ENCODE results near the gene EHF. TPM values are rescaled to one million over a fixed set of nuclear protein-coding genes. Genes with fewer than 3 reads are reported as not detected.

Gene EHF
- total and polyA plus RNA-seq, 9 of the 15 experiments (the other 6 are each of a cell fraction or from before 2014, with no cell fraction given), result 0.04 to 0.54 (median 0.37) TPM

DNA sequence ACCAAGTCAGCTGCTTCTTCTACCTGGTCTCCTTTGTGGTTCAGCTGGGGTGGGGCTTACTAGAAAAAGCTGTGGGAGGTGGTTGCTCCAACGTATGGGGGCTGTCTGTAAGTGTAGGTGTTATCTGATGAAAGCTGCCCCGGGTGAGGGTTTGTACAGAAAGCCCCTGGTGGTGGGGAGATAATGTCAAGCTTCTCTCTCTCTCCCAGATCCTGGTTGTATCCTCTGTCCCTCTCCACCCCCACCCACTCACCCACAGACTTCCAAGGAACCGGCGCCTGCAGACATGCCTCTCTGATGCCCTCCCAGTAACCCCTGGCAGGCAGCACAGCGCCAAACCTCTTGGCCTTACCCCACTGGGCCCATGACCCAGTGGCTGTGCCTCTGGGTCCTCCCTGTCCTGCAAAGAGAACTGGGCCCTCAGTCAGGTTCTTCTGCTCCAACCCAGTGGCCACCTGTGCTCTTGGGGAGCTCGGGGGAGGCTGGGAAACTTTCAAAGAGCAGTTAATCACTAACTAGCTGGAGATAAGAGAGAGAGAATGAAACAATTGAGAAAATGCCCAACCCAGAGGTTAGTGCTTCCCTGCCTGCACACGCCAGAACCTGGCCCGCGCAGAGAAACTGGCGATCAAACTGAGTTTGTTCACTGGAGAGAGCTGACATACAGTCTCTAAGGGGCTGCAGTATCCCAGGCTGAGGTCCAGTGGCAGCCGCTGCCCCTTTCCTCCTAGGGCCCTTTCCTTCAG is 20.4 kb upstream of the EHF start (continued):
- TF ChIP-seq JUND (IDR thresholded peaks at IDR 0.05; ENCODE audit: borderline replicate concordance, low read depth, low read length), result peak; percentile 64
- peak; percentile 11; the same call in 1 of the 3 replicates for TF ChIP-seq JUND (tag; IDR thresholded peaks at IDR 0.05; ENCODE audit: borderline replicate concordance, low read depth, low read length)
- TF ChIP-seq ZNF224 (CRISPR knock-in tag; IDR thresholded peaks at IDR 0.05), result no peak
- peak; percentile 49 for TF ChIP-seq TAF9B (IDR thresholded peaks at IDR 0.05; ENCODE audit: partially characterized antibody)
- TF ChIP-seq GABPB2 (CRISPR knock-in tag; conservative IDR thresholded peaks at IDR 0.05), result no peak
- TF ChIP-seq, protein P1, sequence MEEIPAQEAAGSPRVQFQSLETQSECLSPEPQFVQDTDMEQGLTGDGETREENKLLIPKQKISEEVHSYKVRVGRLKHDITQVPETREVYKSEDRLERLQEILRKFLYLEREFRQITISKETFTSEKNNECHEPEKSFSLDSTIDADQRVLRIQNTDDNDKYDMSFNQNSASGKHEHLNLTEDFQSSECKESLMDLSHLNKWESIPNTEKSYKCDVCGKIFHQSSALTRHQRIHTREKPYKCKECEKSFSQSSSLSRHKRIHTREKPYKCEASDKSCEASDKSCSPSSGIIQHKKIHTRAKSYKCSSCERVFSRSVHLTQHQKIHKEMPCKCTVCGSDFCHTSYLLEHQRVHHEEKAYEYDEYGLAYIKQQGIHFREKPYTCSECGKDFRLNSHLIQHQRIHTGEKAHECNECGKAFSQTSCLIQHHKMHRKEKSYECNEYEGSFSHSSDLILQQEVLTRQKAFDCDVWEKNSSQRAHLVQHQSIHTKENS (CRISPR knock-in tag; IDR thresholded peaks at IDR 0.05), result no peak
- TF ChIP-seq, protein P2, sequence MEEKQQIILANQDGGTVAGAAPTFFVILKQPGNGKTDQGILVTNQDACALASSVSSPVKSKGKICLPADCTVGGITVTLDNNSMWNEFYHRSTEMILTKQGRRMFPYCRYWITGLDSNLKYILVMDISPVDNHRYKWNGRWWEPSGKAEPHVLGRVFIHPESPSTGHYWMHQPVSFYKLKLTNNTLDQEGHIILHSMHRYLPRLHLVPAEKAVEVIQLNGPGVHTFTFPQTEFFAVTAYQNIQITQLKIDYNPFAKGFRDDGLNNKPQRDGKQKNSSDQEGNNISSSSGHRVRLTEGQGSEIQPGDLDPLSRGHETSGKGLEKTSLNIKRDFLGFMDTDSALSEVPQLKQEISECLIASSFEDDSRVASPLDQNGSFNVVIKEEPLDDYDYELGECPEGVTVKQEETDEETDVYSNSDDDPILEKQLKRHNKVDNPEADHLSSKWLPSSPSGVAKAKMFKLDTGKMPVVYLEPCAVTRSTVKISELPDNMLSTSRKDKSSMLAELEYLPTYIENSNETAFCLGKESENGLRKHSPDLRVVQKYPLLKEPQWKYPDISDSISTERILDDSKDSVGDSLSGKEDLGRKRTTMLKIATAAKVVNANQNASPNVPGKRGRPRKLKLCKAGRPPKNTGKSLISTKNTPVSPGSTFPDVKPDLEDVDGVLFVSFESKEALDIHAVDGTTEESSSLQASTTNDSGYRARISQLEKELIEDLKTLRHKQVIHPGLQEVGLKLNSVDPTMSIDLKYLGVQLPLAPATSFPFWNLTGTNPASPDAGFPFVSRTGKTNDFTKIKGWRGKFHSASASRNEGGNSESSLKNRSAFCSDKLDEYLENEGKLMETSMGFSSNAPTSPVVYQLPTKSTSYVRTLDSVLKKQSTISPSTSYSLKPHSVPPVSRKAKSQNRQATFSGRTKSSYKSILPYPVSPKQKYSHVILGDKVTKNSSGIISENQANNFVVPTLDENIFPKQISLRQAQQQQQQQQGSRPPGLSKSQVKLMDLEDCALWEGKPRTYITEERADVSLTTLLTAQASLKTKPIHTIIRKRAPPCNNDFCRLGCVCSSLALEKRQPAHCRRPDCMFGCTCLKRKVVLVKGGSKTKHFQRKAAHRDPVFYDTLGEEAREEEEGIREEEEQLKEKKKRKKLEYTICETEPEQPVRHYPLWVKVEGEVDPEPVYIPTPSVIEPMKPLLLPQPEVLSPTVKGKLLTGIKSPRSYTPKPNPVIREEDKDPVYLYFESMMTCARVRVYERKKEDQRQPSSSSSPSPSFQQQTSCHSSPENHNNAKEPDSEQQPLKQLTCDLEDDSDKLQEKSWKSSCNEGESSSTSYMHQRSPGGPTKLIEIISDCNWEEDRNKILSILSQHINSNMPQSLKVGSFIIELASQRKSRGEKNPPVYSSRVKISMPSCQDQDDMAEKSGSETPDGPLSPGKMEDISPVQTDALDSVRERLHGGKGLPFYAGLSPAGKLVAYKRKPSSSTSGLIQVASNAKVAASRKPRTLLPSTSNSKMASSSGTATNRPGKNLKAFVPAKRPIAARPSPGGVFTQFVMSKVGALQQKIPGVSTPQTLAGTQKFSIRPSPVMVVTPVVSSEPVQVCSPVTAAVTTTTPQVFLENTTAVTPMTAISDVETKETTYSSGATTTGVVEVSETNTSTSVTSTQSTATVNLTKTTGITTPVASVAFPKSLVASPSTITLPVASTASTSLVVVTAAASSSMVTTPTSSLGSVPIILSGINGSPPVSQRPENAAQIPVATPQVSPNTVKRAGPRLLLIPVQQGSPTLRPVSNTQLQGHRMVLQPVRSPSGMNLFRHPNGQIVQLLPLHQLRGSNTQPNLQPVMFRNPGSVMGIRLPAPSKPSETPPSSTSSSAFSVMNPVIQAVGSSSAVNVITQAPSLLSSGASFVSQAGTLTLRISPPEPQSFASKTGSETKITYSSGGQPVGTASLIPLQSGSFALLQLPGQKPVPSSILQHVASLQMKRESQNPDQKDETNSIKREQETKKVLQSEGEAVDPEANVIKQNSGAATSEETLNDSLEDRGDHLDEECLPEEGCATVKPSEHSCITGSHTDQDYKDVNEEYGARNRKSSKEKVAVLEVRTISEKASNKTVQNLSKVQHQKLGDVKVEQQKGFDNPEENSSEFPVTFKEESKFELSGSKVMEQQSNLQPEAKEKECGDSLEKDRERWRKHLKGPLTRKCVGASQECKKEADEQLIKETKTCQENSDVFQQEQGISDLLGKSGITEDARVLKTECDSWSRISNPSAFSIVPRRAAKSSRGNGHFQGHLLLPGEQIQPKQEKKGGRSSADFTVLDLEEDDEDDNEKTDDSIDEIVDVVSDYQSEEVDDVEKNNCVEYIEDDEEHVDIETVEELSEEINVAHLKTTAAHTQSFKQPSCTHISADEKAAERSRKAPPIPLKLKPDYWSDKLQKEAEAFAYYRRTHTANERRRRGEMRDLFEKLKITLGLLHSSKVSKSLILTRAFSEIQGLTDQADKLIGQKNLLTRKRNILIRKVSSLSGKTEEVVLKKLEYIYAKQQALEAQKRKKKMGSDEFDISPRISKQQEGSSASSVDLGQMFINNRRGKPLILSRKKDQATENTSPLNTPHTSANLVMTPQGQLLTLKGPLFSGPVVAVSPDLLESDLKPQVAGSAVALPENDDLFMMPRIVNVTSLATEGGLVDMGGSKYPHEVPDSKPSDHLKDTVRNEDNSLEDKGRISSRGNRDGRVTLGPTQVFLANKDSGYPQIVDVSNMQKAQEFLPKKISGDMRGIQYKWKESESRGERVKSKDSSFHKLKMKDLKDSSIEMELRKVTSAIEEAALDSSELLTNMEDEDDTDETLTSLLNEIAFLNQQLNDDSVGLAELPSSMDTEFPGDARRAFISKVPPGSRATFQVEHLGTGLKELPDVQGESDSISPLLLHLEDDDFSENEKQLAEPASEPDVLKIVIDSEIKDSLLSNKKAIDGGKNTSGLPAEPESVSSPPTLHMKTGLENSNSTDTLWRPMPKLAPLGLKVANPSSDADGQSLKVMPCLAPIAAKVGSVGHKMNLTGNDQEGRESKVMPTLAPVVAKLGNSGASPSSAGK (IDR thresholded peaks at IDR 0.05), result no peak
- TF ChIP-seq, protein P3, sequence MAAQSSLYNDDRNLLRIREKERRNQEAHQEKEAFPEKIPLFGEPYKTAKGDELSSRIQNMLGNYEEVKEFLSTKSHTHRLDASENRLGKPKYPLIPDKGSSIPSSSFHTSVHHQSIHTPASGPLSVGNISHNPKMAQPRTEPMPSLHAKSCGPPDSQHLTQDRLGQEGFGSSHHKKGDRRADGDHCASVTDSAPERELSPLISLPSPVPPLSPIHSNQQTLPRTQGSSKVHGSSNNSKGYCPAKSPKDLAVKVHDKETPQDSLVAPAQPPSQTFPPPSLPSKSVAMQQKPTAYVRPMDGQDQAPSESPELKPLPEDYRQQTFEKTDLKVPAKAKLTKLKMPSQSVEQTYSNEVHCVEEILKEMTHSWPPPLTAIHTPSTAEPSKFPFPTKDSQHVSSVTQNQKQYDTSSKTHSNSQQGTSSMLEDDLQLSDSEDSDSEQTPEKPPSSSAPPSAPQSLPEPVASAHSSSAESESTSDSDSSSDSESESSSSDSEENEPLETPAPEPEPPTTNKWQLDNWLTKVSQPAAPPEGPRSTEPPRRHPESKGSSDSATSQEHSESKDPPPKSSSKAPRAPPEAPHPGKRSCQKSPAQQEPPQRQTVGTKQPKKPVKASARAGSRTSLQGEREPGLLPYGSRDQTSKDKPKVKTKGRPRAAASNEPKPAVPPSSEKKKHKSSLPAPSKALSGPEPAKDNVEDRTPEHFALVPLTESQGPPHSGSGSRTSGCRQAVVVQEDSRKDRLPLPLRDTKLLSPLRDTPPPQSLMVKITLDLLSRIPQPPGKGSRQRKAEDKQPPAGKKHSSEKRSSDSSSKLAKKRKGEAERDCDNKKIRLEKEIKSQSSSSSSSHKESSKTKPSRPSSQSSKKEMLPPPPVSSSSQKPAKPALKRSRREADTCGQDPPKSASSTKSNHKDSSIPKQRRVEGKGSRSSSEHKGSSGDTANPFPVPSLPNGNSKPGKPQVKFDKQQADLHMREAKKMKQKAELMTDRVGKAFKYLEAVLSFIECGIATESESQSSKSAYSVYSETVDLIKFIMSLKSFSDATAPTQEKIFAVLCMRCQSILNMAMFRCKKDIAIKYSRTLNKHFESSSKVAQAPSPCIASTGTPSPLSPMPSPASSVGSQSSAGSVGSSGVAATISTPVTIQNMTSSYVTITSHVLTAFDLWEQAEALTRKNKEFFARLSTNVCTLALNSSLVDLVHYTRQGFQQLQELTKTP (IDR thresholded peaks at IDR 0.05; ENCODE audit: low read depth in 1 of 2, partially characterized antibody in 2 of 2), result no peak

Data from K562 (cell line).